HepG2 (cell line): ENCODE data around the gene ESYT3. TPM values are rescaled to one million over a fixed set of nuclear protein-coding genes. Genes with fewer than 3 reads are reported as not detected.

Source experiments
- ATAC-seq: fragments of 200-7000 bp; cut with Tn5 transposase; 3 replicates; pipeline ENCODE4 v1.9.1; 2020; ENCODE audit warnings: mild to moderate bottlenecking, moderate library complexity
- BruUV-seq: library from RNA; stranded (reverse); fragments of 400-500 nt; replicated peaks from 2 replicates; lab custom pipeline; 2021; lab: Mats Ljungman, UMichigan
- CTCF ChIA-PET: fragments of 300-600 bp; formaldehyde crosslinking; extraction: SDS; loops from one replicate; lab custom pipeline; 2021; ENCODE audit warnings: low total read pairs, inconsistent platforms, low intra/inter-chr PET ratio; lab: Yijun Ruan, JAX
- POLR2A ChIA-PET: fragments of 350-600 bp; sonication (Branson Sonifier 250); formaldehyde crosslinking; loops from one replicate; lab custom pipeline; 2020; ENCODE audit warnings: antibody characterized with exemption, inconsistent platforms; lab: Yijun Ruan, JAX
- DNase-seq: peaks from one replicate; pipeline ENCODE4 v3.0.0-alpha.2; 2015; ENCODE audit warnings: low spot score
- FAIRE-seq: peaks from 3 replicates; lab custom pipeline; 2011; peaks lifted over from hg19 to GRCh38; lab: Jason Lieb, UNC
- H2AFZ ChIP-seq: one replicate; pipeline ENCODE4 v1.6.1; 2011; ENCODE audit warnings: low read length, inconsistent platforms
- H3K27ac ChIP-seq: fragments of 300-600 bp; 3 replicates; pipeline ENCODE4 v1.8.0; 2011; ENCODE audit warnings: mixed run types, mild to moderate bottlenecking, mixed read lengths, low read length, inconsistent platforms; ENCODE audit not compliant: insufficient read depth; ENCODE audit errors: extremely low read length
- H3K27me3 ChIP-seq, 2 experiments: fragments of 200-600 bp in 1 of 2; 2 replicates in 1 of 2; 3 replicates in 1 of 2; pipeline versions ENCODE4 v1.6.0 to v1.8.0; 2011; ENCODE audit warnings: low read length in 2 of 2, mild to moderate bottlenecking in 2 of 2, moderate library complexity in 2 of 2, inconsistent platforms in 1 of 2; ENCODE audit not compliant: insufficient read depth in 2 of 2, control insufficient read depth in 1 of 2
- H3K36me3 ChIP-seq, 2 experiments: fragments of 200-600 bp in 1 of 2; replicated peaks in 1 of 2; 2 replicates in 1 of 2; 3 replicates in 1 of 2; pipeline versions ENCODE4 v1.5.1 to v1.8.0; 2011; ENCODE audit warnings: low read length in 2 of 2, inconsistent platforms in 1 of 2; ENCODE audit not compliant: insufficient read depth in 2 of 2, control insufficient read depth in 1 of 2
- H3K4me1 ChIP-seq: 2 replicates; pipeline ENCODE4 v1.5.1; 2012; ENCODE audit warnings: low read length, inconsistent platforms; ENCODE audit not compliant: insufficient read depth
- H3K4me2 ChIP-seq: 2 replicates; pipeline ENCODE4 v1.6.0; 2011; ENCODE audit warnings: low read depth, low read length, inconsistent platforms
- H3K4me3 ChIP-seq, 3 experiments: fragments of 200-600 bp in 1 of 3; sonication (generic), shearing (Covaris generic) in 1 of 3; replicated peaks in 1 of 3; 2 replicates each; pipeline ENCODE4 v1.5.1; 2011 to 2016; ENCODE audit warnings: low read length in 3 of 3, inconsistent platforms in 2 of 3, low read depth in 2 of 3, mild to moderate bottlenecking in 2 of 3, control low read depth in 1 of 3, mixed read lengths in 1 of 3; ENCODE audit not compliant: insufficient read depth in 1 of 3
- H3K79me2 ChIP-seq: one replicate; pipeline ENCODE4 v1.6.1; 2011; ENCODE audit warnings: low read length, inconsistent platforms; ENCODE audit not compliant: insufficient read depth
- H3K9ac ChIP-seq: 2 replicates; pipeline ENCODE4 v1.6.0; 2011; ENCODE audit warnings: mild to moderate bottlenecking, low read depth, low read length, inconsistent platforms; ENCODE audit not compliant: insufficient read depth
- H3K9me3 ChIP-seq: 2 replicates; pipeline ENCODE4 v1.5.1; 2012; ENCODE audit warnings: mild to moderate bottlenecking, low read length
- H4K20me1 ChIP-seq: 2 replicates; pipeline ENCODE4 v1.6.0; 2011; ENCODE audit warnings: inconsistent platforms, mild to moderate bottlenecking, low read length, moderate library complexity; ENCODE audit not compliant: insufficient read depth
- CAMTA2 ChIP-seq: sonication (generic); formaldehyde crosslinking; IDR thresholded peaks from 2 replicates; pipeline ENCODE4 v1.4.0; 2020; ENCODE audit warnings: mild to moderate bottlenecking, missing genetic modification reagents, borderline replicate concordance
- NR0B2 ChIP-seq: sonication (generic); formaldehyde crosslinking; IDR thresholded peaks from 2 replicates; pipeline ENCODE4 v1.4.0; 2020; ENCODE audit warnings: mild to moderate bottlenecking, missing genetic modification reagents
- RERE ChIP-seq: IDR thresholded peaks from 2 replicates; pipeline ENCODE4 v1.6.1; 2016; ENCODE audit warnings: low read depth, missing genetic modification reagents, missing compliant biosample characterization
- SMARCE1 ChIP-seq: fragments of 450-650 bp; IDR thresholded peaks from 2 replicates; pipeline ENCODE4 v1.6.1; 2017; ENCODE audit warnings: borderline replicate concordance
- ZNF124 ChIP-seq: sonication (generic); formaldehyde crosslinking; IDR thresholded peaks from 2 replicates; pipeline ENCODE4 v1.4.0; 2020; ENCODE audit warnings: missing genetic modification reagents
- ZNF225 ChIP-seq: sonication (generic); formaldehyde crosslinking; IDR thresholded peaks from 2 replicates; pipeline ENCODE4 v1.4.0; 2020; ENCODE audit warnings: mild to moderate bottlenecking, missing genetic modification reagents
- ZNF567 ChIP-seq: sonication (generic); formaldehyde crosslinking; IDR thresholded peaks from 2 replicates; pipeline ENCODE4 v1.8.1; 2023; ENCODE audit warnings: mild to moderate bottlenecking, missing genetic modification reagents, borderline replicate concordance
- ZNF574 ChIP-seq: sonication (generic); formaldehyde crosslinking; IDR thresholded peaks from 2 replicates; pipeline ENCODE4 v1.4.0; 2020; ENCODE audit warnings: missing genetic modification reagents
- WGBS: methylation state at CpG from one replicate; pipeline ENCODE4 v1.1.6; 2017; ENCODE audit warnings: low lambda C conversion rate; 5-methylcytosine and 5-hydroxymethylcytosine counted together
- in situ Hi-C: cut with HindIII; loops from 2 replicates; pipeline ENCODE4 v1.10.0; 2017; ENCODE audit warnings: low pct_unique_long_range_greater_than_20kb; ENCODE audit not compliant: extremely low pct_ligation_motif_present
- intact Hi-C: fragments of 100-400 bp; cut with micrococcal nuclease; formaldehyde crosslinking; loops from one replicate; pipeline ENCODE4 v1.10.0; 2022; ENCODE audit not compliant: unreplicated experiment
- polyA plus RNA-seq, 8 experiments: library from polyadenylated mRNA; depleted of rRNA in 3 of 8; stranded (reverse) in 7 of 8; unstranded in 1 of 8; fragments of >200 nt; fragmentation: Illumina TruSeq in 4 of 8; extraction: Trizol in 4 of 8; gene quantifications; 2 replicates each; pipeline versions ENCODE4 v1.2.1 to v1.2.3, GENCODE V29; 2011 to 2016; ENCODE audit warnings: low read depth in 4 of 8, missing spikeins in 1 of 8, mixed read lengths in 1 of 8; ENCODE audit not compliant: insufficient read depth in 1 of 8
- total RNA-seq, 5 experiments: library from RNA; depleted of rRNA; stranded (reverse); fragments of >200 nt; fragmentation: Illumina TruSeq; extraction: Trizol; gene quantifications; 2 replicates each; pipeline ENCODE4 v1.2.3, GENCODE V29; 2016; ENCODE audit warnings: low read depth in 1 of 5

Gene ESYT3
- total and polyA plus RNA-seq, 2 of the 13 experiments (the other 11 are each of a cell fraction or from before 2014, with no cell fraction given): 1.5 to 4.1 TPM

- intact Hi-C loops: no loop called here
- H3K27me3 ChIP-seq: no peaks in the 10 kb centered on the region
- DNase-seq (no peak), FAIRE-seq (no peak), ATAC-seq (no peak)
- WGBS: 100% methylated on average over 4 of the region's 4 CpGs
- H4K20me1 ChIP-seq: no peaks in the 10 kb centered on the region
- H3K9ac ChIP-seq: no peak overlapping the region
- no peak overlapping the region for H3K27ac ChIP-seq
- H3K4me3 ChIP-seq: no peak overlapping the region
- H3K36me3 ChIP-seq: 0 out of 5 replicates have a peak, but pooled peaks cover 0 to 2% of the 10 kb centered on the region in 2 experiments
- H3K79me2 ChIP-seq: no peaks in the 10 kb centered on the region
- H3K9me3 ChIP-seq: no peaks in the 10 kb centered on the region
- no peak for TF ChIP-seq ZNF574 (CRISPR knock-in tag)
- no peak for TF ChIP-seq NR0B2
- TF ChIP-seq ZNF567 (CRISPR knock-in tag): no peak
- TF ChIP-seq CAMTA2 (CRISPR knock-in tag): no peak
- TF ChIP-seq RERE: no peak
- no peak for TF ChIP-seq ZNF225
- TF ChIP-seq SMARCE1: no peak
- TF ChIP-seq ZNF124: no peak
- no peak overlapping the region for H2AFZ ChIP-seq
- H3K4me1 ChIP-seq: peaks cover 14% of the 10 kb centered on the region
- ChIA-PET POLR2A (interaction anchor here (0.6 kb wide), 1 partner anchor 1531 kb away, joined by 3 read pairs; no protein-coding TSS in a partner anchor), CTCF (no interaction called here)
- no TSS peak for BruUV-seq
- in situ Hi-C loops: no loop called here
- H3K4me2 ChIP-seq: no peak overlapping the region
Measured at GRCh38 chr3:138492980-138493675, 58.7 kb downstream of the ESYT3 start.
